ENCODE data around the gene CDK19.

DNA sequence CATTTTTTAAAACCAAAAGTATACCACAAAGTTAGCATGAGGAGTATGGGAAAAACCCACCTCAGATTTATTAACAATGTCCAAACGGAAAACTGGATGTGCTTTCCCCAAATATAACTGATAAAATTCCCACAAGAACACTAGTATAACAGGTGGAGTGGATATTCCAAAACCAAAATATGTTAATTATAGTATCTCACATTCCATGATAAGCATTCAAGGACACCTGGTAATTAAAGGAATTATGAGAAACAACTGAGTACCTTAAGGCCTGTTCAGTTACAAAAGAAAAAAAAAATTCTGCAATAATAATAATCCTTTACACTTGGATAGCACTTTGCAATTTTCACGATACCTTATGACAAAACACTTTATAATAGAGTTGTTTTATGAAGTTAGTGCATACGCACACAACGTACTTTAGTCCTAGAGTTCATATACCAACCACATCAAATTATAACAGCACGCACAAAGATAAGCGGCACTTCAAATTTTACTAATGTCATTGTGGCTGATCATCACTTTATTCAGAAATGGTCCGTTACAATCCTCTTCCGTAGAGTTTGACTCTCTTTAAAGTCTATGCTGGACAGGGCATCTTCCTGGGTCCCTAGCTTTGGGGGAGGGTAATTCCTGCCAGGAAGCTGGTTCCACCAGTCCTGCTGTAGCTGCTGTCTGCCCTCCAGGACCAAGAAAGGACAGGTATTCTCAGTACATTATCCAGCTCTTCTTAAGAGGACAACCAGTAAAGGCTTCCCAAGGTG is 1.7 kb downstream of the CDK19 start:
- TF ChIP-seq, protein P1, sequence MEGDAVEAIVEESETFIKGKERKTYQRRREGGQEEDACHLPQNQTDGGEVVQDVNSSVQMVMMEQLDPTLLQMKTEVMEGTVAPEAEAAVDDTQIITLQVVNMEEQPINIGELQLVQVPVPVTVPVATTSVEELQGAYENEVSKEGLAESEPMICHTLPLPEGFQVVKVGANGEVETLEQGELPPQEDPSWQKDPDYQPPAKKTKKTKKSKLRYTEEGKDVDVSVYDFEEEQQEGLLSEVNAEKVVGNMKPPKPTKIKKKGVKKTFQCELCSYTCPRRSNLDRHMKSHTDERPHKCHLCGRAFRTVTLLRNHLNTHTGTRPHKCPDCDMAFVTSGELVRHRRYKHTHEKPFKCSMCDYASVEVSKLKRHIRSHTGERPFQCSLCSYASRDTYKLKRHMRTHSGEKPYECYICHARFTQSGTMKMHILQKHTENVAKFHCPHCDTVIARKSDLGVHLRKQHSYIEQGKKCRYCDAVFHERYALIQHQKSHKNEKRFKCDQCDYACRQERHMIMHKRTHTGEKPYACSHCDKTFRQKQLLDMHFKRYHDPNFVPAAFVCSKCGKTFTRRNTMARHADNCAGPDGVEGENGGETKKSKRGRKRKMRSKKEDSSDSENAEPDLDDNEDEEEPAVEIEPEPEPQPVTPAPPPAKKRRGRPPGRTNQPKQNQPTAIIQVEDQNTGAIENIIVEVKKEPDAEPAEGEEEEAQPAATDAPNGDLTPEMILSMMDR (IDR thresholded peaks at IDR 0.05; ENCODE audit: insufficient read depth, low read depth, low read length) = no peak
- TF ChIP-seq EZH2 (IDR thresholded peaks at IDR 0.05; ENCODE audit: insufficient read depth, low read length) = no peak

All from astrocyte (in vitro differentiated cells and primary cell).